ENCODE results near the gene ESPNL.

Gene ESPNL

GRCh38 chr2:238137885-238138284 lies 37.7 kb downstream of the ESPNL start:
- TF ChIP-seq EZH2phosphoT487 (IDR thresholded peaks at IDR 0.05; ENCODE audit: borderline replicate concordance, low read length) (no peak), CTCF (IDR thresholded peaks at IDR 0.05; ENCODE audit: low read depth, low read length, poor library complexity, severe bottlenecking) (no peak)
- Histone ChIP-seq H3K4me1 (ENCODE audit: control insufficient read depth, low read length) (peaks cover 19% of the 10 kb centered on the region), H3K36me3 (ENCODE audit: control insufficient read depth, low read length) (no peaks in the 10 kb centered on the region), H3K79me2 (ENCODE audit: control insufficient read depth, low read length) (no peaks in the 10 kb centered on the region), H3K9me3 (ENCODE audit: control insufficient read depth, insufficient read depth, low read length) (no peaks in the 10 kb centered on the region), H4K20me1 (ENCODE audit: control insufficient read depth, insufficient read depth, low read depth, low read length) (no peaks in the 10 kb centered on the region), H3K27me3 (ENCODE audit: control insufficient read depth, low read length) (no peaks in the 10 kb centered on the region), H3K4me2 (ENCODE audit: low read length) (no peak overlapping the region), H3K4me3 (ENCODE audit: low read length) (no peak overlapping the region), H3K27ac (ENCODE audit: low read depth, low read length) (no peak overlapping the region), H3K9me2 (replicated peaks; ENCODE audit: control insufficient read depth, low read length) (no peaks in the 10 kb centered on the region), H3F3A (ENCODE audit: control insufficient read depth, insufficient read depth) (no peaks in the 10 kb centered on the region)

- Histone ChIP-seq H3K4me2 (ENCODE audit: low read length) (peak within 1 kb of the TSS; percentile 43), H3K27me3 (ENCODE audit: control insufficient read depth, low read length) (no peaks in the 10 kb centered on the region), H3K36me3 (ENCODE audit: control insufficient read depth, low read length) (no peaks in the 10 kb centered on the region), H4K20me1 (ENCODE audit: control insufficient read depth, insufficient read depth, low read depth, low read length) (no peaks in the 10 kb centered on the region), H3K27ac (ENCODE audit: low read depth, low read length) (no peak within 1 kb of the TSS), H3K79me2 (ENCODE audit: control insufficient read depth, low read length) (no peaks in the 10 kb centered on the region), H3K9me2 (replicated peaks; ENCODE audit: control insufficient read depth, low read length) (no peaks in the 10 kb centered on the region), H3K4me1 (ENCODE audit: control insufficient read depth, low read length) (peaks cover 19% of the 10 kb centered on the region), H3K4me3 (ENCODE audit: low read length) (peak within 1 kb of the TSS; percentile 1), H3K9me3 (ENCODE audit: control insufficient read depth, insufficient read depth, low read length) (no peaks in the 10 kb centered on the region), H3F3A (ENCODE audit: control insufficient read depth, insufficient read depth) (no peaks in the 10 kb centered on the region)
- TF ChIP-seq EZH2phosphoT487 (IDR thresholded peaks at IDR 0.05; ENCODE audit: borderline replicate concordance, low read length) (no peak), CTCF (IDR thresholded peaks at IDR 0.05; ENCODE audit: low read depth, low read length, poor library complexity, severe bottlenecking) (no peak)
Observed at GRCh38 chr2:238138331-238139195, 38.4 kb downstream of the ESPNL start, which contains the start of gene KLHL30. TSS of gene KLHL30 (plus strand) at chr2:238138668. CDS start at chr2:238140755, 2,087 bp downstream.

GRCh38 chr2:238139196-238140039 lies 39.3 kb downstream of the ESPNL start:
- Histone ChIP-seq H3K27me3 (ENCODE audit: control insufficient read depth, low read length) (no peaks in the 10 kb centered on the region), H3K9me3 (ENCODE audit: control insufficient read depth, insufficient read depth, low read length) (no peaks in the 10 kb centered on the region), H3F3A (ENCODE audit: control insufficient read depth, insufficient read depth) (no peaks in the 10 kb centered on the region), H3K79me2 (ENCODE audit: control insufficient read depth, low read length) (no peaks in the 10 kb centered on the region), H3K36me3 (ENCODE audit: control insufficient read depth, low read length) (no peaks in the 10 kb centered on the region), H3K4me2 (ENCODE audit: low read length) (peak overlapping the region; percentile 43), H4K20me1 (ENCODE audit: control insufficient read depth, insufficient read depth, low read depth, low read length) (no peaks in the 10 kb centered on the region), H3K9me2 (replicated peaks; ENCODE audit: control insufficient read depth, low read length) (no peaks in the 10 kb centered on the region), H3K4me3 (ENCODE audit: low read length) (peak overlapping the region; percentile 1), H3K27ac (ENCODE audit: low read depth, low read length) (no peak overlapping the region), H3K4me1 (ENCODE audit: control insufficient read depth, low read length) (peaks cover 19% of the 10 kb centered on the region)
- TF ChIP-seq CTCF (IDR thresholded peaks at IDR 0.05; ENCODE audit: low read depth, low read length, poor library complexity, severe bottlenecking) (peak; percentile 88), EZH2phosphoT487 (IDR thresholded peaks at IDR 0.05; ENCODE audit: borderline replicate concordance, low read length) (no peak)

Measured in DOHH2 (cell line).